ENCODE results near the gene MLXIP.

Gene MLXIP

DNA sequence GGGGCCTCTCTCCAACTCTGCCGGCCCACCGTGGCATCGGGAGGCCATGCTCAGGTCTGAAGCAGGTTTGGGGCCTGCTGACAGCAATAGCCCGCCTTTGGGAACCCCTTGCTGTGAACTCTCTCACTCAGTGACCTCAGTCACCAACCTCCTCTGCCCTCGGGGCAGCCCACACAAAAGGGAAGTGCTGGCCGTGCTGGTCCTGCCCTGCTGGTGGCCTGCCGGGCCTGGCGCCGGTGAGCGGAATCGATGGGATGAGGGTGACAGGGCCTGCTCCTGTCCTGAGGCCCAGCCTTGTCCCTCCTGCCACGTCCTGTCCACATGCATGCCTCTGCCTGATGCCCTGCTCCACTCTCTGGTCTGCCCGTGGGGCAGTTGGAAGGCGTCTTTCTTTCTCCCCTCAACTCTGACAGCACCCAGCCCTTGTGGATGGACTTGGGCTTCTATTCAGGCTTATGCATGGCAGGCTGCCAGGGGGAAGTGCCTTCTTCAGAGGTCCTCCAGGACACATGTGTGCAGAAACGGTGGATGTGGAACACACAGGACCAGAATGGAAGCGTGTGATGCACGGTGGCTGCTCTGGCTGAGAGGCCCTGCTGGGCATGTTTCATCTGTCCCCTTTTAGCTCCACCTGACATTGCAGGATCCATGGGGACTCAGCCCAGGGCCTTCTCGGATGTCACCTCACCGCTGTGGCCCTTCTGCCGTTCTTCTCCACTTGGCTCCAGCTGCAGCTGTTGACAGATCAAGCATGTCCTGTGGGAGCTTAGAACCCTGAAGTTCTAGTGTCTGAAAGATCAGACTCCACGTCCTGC lies 63.6 kb downstream of the MLXIP start:
- TF ChIP-seq, protein P1, sequence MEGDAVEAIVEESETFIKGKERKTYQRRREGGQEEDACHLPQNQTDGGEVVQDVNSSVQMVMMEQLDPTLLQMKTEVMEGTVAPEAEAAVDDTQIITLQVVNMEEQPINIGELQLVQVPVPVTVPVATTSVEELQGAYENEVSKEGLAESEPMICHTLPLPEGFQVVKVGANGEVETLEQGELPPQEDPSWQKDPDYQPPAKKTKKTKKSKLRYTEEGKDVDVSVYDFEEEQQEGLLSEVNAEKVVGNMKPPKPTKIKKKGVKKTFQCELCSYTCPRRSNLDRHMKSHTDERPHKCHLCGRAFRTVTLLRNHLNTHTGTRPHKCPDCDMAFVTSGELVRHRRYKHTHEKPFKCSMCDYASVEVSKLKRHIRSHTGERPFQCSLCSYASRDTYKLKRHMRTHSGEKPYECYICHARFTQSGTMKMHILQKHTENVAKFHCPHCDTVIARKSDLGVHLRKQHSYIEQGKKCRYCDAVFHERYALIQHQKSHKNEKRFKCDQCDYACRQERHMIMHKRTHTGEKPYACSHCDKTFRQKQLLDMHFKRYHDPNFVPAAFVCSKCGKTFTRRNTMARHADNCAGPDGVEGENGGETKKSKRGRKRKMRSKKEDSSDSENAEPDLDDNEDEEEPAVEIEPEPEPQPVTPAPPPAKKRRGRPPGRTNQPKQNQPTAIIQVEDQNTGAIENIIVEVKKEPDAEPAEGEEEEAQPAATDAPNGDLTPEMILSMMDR (IDR thresholded peaks at IDR 0.05; ENCODE audit: control insufficient read depth, extremely low read depth, insufficient read depth), result no peak
- no peak overlapping the region for H3K4me3 ChIP-seq (ENCODE audit: low read depth, low read length)
- no peak for DNase-seq (ENCODE audit: low read depth)

DNA sequence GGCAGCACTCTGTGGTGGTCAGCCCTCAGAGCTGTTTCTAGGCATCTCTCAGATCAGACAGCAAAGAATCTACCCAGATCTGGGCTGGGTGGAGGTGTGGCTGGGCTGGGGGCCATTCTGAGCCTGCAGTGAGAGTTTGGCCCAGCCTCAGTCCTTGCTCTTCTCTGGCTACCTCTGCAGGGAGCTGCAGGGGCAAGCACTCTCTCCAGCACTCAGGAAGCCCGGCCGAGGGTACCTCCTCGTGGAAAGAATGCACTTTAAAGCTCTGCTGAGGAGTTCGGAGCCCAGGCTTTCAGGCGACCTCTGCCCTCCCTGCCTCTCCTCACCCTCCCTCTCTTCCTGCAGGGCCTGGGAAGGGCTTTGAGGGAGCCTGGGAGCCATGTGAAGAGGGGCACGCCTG lies 64.3 kb downstream of the MLXIP start:
- DNase-seq (ENCODE audit: low read depth), result no peak
- H3K4me3 ChIP-seq (ENCODE audit: low read depth, low read length), result no peak overlapping the region
- TF ChIP-seq, protein P1 (IDR thresholded peaks at IDR 0.05; ENCODE audit: control insufficient read depth, extremely low read depth, insufficient read depth), result no peak

DNA sequence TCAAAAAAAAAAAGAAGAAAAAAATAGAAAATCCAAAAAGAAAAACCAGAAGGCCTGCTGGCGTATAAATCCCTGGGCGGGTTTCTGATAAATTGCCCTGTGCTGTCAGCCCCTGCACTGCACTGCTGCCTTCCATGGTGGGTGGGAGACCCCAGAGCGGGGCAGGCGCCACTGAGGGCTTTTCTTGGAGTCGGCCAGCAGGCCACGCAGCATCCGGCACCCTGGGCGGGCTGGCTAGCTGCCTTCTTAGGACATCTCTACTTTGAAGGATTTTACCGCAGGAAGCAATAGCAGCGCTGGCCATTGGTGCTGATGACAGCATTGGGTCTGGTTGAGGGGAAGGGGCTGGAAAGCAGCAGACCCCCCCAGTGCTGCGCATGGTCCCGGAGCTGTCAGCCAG lies 66.3 kb downstream of the MLXIP start:
- TF ChIP-seq, protein P1 (IDR thresholded peaks at IDR 0.05; ENCODE audit: control insufficient read depth, extremely low read depth, insufficient read depth), result no peak
- no peak overlapping the region for H3K4me3 ChIP-seq (ENCODE audit: low read depth, low read length)
- no peak for DNase-seq (ENCODE audit: low read depth)

DNA sequence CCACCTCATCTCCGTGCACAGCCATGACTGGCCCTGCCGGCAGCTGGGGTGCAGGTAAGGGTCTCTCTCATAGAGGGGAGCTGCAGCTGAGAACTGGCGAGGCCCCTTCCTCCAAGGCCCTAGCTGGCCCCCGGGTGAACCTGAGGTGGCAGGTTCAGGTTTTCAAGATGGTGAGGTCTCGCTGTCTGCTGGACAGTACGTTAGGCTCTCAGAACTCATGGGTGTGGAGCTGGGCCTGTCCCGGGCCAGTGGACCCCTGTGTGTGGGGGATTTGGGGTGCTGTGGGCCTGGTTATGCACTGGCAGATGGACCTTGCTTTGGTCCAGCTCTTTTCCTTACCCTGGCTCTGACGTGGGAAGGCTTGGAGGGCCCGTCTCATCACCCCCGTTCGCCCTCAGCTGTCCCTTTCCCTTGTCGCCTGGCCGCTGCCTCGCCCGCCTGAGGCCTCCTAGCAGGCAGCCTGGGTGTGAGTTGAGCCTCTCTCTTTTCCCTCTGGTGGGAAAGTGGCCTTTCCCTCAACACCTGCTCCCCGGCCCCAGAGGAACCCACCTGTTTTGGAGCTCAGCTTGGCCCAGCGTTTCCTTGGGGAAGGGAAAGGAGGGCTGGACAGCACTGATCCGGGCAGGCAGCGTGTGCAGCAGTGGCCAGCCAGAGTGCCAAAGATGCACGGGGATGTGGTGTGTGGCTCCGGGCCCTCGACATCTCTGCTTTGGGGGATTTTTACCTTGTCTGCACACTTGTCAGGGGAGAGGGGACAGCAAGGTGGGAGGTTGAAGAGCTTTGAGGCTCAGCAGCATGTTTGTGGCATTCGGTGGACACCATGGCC lies 67.2 kb downstream of the MLXIP start:
- DNase-seq (ENCODE audit: low read depth), result no peak
- no peak overlapping the region for H3K4me3 ChIP-seq (ENCODE audit: low read depth, low read length)
- TF ChIP-seq, protein P1 (IDR thresholded peaks at IDR 0.05; ENCODE audit: control insufficient read depth, extremely low read depth, insufficient read depth), result no peak

DNA sequence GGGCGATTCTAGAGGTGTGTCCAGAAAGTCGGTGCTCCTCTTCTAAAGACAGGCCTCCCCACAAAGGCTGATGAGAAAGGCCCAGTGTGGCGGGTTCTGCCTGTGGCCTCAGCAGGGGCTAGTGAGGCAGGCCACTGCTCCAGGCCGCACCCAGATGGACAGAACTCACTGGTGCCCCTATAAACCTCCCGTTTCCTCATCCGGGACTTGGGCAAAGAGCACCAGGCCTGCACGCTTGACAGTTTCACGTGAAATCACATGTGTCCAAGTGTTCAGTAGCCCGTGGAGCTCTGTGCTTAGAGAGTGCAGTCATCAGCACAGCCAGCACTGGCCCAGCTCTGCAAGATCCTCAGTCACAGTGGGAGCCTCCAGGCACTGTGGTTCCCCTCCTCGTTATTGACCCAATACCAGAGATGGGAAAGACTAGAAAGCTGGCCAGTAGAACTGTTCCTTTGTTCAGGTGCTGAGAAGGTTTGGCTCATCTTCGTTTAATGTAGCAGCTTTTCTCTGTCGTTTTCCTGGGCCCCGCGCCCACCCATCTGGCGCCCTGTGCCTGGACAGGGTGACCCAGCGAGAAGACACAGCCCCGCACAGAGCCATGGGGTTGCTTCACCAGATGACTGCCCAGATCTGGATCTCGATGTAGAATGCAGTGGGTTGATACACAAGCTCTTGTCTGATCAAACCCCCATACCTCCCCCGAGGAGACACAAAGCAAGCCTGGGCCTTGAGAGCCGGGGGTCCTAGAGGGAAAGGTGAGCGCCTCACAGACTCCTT lies 69.1 kb downstream of the MLXIP start:
- DNase-seq (ENCODE audit: low read depth), result no peak
- TF ChIP-seq, protein P1 (IDR thresholded peaks at IDR 0.05; ENCODE audit: control insufficient read depth, extremely low read depth, insufficient read depth), result no peak
- no peak overlapping the region for H3K4me3 ChIP-seq (ENCODE audit: low read depth, low read length)

DNA sequence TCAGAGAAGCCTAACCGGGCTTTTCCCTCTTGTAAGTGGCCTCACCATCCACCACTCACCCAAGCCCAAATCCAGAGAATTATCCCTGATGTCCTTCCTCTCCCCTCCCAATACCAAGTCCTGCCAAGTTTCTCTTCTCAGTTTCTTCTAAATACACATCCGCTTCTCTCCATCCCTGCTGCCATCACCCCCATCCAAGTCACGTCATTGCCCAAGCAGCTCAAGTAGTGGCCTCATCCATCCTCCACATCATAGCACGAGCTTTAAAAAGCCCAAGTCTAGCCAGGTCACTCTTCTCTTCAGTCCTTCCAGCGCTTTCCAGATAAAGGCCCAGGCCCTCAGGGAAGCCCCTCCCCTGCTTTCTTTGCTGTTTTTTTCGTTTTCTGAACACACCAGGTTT lies 70.1 kb downstream of the MLXIP start:
- no peak overlapping the region for H3K4me3 ChIP-seq (ENCODE audit: low read depth, low read length)
- DNase-seq (ENCODE audit: low read depth), result no peak
- TF ChIP-seq, protein P1 (IDR thresholded peaks at IDR 0.05; ENCODE audit: control insufficient read depth, extremely low read depth, insufficient read depth), result 0 out of 2 replicates have a peak, but pooled peaks have one; percentile 0

Measured in LNCaP clone FGC (cell line).